ENCODE results near the gene TRA2A.

GRCh38 chr7:23523486-23524075 is 8.2 kb downstream of the TRA2A start:
- no peak for TF ChIP-seq POLR2AphosphoS5 (IDR thresholded peaks at IDR 0.05)
- no peak for TF ChIP-seq CTCF (IDR thresholded peaks at IDR 0.05)
- no peak for TF ChIP-seq POLR2A (IDR thresholded peaks at IDR 0.05; ENCODE audit: low read depth)
- TF ChIP-seq EP300 (IDR thresholded peaks at IDR 0.05), result no peak
